Activated CD8-positive, alpha-beta memory T cell treated with anti-CD3 and anti-CD28 coated beads, Interleukin-2, amount 50 U/mL, for 1 hour (primary cell): ENCODE data around the gene PKD2L1.
"Not testable (repeated sequence)": the region's sequence is repeated elsewhere in the genome, so short reads cannot be mapped to it uniquely, and the experiment has no call there.

ENCODE experiments used
- DNase-seq: peaks from one replicate; pipeline ENCODE4 v3.0.0-alpha.2; 2020; ENCODE audit errors: extremely low read depth

Gene PKD2L1

DNA sequence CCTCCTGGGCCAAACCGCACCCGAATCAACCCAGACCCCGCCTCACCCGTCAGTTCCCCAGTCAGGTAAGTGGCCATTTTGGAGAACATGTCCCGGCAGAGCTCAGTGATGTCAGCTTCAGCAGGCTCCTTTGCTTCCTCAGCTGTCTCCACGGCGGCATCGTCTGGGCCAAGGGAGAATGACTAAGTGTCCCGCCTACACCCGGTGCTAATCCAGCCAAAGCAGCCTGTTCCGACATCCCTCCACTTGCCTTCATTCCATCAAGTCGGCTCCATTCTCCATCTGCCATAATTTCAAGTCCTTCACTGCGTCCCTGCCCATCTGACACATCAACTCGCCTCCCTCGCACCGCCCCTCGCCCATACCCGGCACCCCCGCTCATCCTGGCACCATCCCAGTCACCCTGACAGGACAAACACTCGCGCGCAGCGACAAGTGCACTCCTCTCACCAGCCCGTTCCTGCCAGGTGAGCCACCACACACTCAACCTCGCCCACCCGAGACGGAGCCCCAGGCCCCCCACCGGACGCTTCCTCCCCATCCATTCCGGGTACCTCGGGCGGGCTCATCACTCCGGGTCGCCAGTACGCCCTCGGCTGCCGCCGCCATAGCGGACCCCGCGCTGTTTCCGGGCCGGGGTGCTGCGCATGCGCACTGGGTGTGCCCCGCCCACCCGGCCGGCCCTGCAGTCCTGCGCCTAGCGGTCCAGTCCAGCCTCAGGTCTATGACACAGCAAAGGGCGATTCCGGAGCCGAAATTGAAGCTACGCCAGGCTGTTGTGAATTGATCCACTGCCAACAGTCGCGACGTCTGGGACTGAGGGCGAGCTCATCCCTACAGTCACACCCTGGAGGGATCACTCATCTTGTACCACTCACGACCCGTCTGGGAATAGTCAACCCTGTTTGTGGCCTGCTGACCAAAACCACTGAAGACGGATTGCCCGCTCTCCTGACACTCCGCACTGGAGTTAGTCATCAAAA is 43.7 kb downstream of the PKD2L1 start, which contains the start of gene BLOC1S2:
BLOC1S2 (minus strand) TSS at position 630 of the 983 bp plus-strand sequence; CDS start at position 609, 21 bp downstream.
- peak; percentile 50 for DNase-seq

DNA sequence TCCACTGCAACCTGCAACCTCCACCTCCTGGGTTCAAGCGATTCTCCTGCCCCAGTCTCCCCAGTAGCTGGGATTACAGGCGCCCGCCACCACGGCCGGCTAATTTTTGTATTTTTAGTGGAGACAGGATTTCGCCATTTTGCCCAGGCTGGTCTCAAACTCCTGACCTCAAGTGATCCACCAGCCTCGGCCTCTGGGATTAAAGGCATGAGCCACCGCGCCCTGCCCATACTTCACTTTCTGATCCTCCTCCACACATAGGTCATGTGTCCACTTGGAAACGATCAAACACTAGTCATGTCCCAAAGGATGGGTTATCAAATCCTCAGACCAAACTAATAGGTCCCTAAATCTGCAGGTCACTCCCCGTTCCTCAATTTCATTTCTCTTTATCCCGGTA is 44.7 kb downstream of the PKD2L1 start:
- DNase-seq: not testable (repeated sequence)

DNA sequence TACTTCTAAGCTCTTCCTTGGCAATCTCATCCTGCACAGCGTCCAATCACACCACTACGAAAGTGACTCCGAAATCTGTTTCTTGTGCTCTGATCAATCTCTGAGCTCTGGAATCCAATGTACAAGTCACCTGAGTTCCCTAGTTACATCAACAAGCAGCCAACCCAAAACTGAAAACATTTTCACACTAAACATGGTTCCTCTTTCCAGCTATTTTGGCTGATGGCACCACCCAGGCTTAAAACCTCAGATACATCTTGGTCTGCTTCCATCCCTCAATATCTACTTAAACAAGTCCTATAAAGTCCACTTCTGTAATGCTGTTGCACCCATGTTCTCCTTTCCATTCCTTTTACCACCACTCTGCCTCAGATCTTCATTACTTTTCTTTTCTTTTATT is 47.1 kb downstream of the PKD2L1 start:
- no peak for DNase-seq

DNA sequence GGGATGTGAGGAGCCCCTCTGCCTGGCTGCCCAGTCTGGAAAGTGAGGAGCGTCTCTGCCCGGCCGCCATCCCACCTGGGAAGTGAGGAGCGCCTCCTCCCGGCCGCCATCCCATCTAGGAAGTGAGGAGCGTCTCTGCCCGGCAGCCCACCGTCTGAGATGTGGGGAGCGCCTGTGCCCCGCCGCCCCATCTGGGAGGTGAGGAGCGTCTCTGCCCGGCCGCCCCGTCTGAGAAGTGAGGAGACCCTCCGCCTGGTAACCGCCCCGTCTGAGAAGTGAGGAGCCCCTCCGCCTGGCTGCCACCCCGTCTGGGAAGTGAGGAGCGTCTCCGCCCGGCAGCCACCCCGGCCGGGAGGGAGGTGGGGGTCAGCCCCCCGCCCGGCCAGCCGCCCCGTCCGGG is 53.1 kb downstream of the PKD2L1 start:
- DNase-seq: not testable (repeated sequence)

DNA sequence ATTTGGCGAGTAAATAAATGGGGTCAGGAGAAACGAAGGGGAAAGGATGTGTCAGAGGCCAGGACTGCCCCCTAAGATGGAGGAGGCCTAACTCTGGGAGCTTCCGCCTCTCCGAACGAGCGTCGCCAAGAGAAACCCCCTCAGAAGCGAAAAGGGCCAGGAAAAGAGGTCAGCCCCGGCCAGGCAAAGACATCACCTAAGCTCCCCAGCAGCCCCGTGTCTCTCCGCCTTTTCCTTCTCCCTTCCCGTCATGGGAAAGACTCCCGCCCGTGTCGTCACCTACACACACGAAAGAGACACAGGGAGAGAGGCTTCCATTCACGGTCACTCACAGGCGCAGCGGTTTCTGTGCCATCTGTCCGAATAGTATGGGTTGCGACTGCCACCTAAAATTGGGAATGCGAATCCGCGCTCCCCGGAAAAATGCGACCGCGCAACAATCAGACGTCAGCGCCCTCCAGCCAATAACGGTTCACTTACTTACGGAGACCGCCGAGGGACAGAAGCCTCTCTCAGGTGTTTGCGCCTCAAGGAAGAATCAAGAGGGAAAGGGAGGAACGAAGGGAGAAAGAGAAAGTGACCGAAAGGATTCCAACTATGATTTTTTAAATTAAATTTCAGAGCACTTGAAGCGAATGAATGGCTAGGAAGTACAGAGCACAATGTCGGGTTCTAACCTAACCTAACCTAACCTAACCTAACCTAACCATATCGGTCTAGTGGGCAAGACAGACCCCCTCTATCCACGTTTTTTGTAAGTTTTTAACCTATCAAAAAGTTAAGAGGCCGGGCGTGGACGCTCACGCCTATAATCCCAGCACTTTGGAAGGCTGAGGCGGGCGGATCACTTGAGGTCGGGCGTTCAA is 62.6 kb downstream of the PKD2L1 start, which contains the start of gene CWF19L1:
CWF19L1 (minus strand) TSS at position 400 of the 866 bp plus-strand sequence; CDS start at position 355, 45 bp downstream.
- DNase-seq: peak; percentile 40

DNA sequence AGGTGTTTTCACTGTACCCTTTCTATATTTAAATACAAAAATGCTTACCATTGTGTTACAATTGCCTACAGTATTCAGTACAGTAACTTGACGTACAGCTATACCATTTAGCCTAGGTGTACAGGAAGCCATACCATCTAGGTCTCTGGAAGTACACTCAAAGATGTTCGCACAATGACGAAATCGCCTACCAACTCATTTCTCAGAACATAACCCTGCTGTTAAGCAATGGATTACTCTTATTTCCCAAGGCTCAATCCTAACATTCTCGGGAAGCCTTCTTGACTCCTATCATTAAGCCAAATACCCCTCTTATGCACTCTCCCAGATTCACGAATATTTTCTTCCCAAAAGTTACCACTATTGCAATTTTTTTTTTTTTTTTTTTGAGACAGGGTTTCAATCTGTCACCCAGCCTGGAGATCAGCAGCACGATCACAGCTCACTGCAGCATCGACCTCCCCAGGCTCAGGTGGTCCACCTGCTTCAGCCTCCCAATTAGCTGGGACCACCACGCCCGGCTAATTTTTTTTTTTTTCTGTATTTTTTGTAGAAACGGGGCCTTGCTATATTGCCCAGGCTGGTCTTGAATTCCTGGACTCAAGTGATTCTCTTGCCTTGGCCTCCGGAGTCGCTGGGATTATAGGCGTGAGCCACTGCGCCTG is 64.1 kb downstream of the PKD2L1 start:
- DNase-seq: no peak

DNA sequence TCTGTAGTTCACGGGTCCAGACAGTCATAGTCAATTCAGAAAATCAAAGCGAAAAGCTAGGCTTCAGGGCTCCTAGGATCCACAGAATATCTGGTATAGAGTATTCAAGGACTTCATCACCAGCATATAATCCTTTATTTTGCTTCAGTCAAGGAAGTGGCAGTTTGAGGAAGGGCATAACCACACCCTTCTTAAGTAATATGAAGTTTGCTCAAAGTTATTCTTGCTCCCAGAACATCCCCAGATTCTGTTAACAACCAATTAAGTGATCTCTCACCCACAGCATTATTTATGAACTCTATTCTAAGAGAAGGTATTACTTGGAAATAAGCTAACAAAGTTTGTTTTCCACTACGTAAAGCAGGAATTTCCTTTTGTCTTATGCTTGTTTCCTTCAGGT is 75.8 kb downstream of the PKD2L1 start:
- DNase-seq: no peak

DNA sequence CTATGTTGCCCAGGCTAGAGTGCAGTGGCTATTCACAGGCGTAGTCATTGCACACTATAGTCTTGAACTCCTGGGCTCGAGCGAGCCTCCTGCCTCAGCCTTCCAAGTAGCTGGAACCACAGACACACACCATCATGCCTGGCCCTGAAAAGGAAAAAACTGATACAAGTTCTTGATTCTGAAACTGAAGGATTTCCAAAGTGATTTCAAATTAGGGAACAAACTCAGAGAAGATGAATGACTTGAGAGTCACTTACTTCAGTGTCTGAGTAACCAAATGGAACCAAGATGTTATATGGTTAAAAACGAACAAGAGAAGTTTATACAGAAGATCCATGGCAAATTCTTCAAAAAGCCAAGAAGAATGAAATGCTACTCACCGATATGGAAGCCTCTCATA is 77.0 kb downstream of the PKD2L1 start:
- no peak for DNase-seq

DNA sequence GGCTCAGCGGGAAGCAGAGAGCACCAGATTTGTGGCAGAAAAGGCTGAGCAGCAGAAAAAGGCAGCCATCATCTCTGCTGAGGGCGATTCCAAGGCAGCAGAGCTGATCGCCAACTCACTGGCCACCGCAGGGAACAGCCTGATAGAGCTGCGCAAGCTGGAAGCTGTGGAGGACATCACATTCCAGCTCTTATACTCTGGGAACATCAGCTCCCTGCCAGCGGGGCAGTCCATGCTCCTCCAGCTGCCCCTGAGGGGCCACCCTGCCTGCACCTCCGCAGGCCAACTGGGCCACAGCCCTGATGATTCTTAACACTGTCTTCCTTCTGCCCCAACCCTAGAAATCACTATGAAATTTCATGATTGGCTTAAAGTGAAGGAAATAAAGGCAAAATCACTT is 81.2 kb downstream of the PKD2L1 start:
- no peak for DNase-seq

DNA sequence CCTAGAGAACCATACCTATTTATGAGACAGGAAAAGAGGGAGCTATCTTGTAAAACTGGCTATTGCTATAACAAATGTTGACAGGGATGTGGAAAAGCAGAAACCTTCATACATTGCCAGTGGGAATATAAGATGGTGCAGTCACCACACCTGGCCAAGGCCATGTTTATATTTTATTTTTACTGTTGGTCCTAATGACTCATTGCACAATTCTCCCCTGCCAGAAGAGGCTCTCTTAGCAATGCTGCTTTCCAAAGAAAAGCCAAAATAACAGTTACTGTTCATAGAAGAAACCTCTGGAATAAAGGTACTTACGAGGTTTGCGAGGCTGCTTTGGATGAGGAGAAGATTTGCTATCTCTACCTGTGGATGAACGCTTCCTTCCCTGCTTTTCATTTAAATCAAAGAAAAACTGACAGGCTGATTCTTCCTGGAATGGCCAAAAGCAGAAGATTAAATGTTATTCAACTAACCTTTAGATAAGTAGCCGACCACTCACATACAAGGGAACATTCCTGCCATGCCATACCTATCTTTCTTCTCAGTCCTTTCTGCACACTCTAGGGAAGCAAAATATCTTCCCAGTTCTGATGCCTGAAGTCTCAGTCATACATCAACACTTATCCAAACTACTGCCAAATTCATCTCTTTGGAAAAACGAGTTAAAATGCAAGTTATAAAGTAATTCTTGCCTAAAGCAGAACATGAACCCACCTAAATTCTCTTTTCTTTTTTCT is 84.4 kb downstream of the PKD2L1 start:
- DNase-seq: no peak

DNA sequence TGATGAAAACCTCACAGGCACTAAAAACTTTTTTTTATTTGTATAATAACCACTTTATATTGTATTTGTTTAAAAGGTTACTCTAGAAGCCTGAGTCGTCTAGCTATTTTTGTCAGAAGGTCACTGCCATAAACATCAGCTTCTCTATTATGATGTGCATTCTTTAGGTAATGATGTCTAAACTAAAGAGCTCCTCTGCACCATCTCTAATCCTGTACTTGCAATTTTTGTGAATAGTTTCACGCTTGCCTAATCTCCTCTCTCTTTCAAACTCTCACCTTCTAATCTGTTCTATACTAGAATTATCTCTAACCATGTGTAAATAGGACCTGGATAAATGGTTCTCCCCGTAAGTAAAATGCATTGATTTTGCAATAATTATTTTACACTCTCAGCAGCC is 90.2 kb downstream of the PKD2L1 start:
- DNase-seq: no peak

DNA sequence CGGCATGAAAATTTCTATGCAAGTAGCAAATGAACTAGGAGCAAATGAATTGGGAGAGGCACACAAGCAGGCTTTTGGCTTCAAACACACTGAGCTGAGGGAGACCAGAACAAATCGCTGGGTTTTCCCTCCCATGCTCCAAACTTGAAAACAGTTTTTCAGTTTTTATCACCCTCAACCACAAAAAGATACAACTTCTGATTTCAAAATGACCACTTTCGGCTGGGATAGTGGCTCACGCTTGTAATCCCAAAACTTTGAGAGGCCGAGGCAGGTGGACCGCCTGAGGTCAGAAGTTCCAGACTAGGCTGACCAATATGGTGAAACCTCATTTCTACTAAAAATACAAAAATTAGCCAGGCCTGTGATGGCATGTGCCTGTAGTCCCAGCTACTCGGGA is 91.6 kb downstream of the PKD2L1 start:
- DNase-seq: no peak
